B cell (primary cell): Measurements from ENCODE around the gene LCORL. TPM values are rescaled to one million over a fixed set of nuclear protein-coding genes. Genes with fewer than 3 reads are reported as not detected.

Experiments
- ATAC-seq: fragments of 200-7000 bp; cut with Tn5 transposase; one replicate; pipeline ENCODE4 v1.10.0; 2021; ENCODE audit warnings: low read depth, mild to moderate bottlenecking, moderate number of reproducible peaks, moderate library complexity
- CTCF ChIA-PET: fragments of 350-600 bp; sonication (Branson Sonifier 250); formaldehyde crosslinking; loops from one replicate; lab custom pipeline; 2021; ENCODE audit warnings: antibody characterized with exemption, inconsistent platforms; lab: Charles Lee
- POLR2A ChIA-PET: fragments of 350-600 bp; sonication (Branson Sonifier 250); formaldehyde crosslinking; loops from one replicate; lab custom pipeline; 2021; ENCODE audit warnings: antibody characterized with exemption; lab: Charles Lee
- DNase-seq: peaks from one replicate; pipeline ENCODE4 v3.0.0; 2013
- H2AFZ ChIP-seq: 2 replicates; pipeline ENCODE4 v1.6.1; 2012; ENCODE audit warnings: mild to moderate bottlenecking, low read depth, low read length; ENCODE audit not compliant: insufficient read depth, poor library complexity, severe bottlenecking
- H3K27ac ChIP-seq, 2 donors: 1 replicate in 1 of 2; 2 replicates in 1 of 2; pipeline ENCODE4 v1.5.1; 2012 to 2013; ENCODE audit warnings: low read length in 2 of 2, mild to moderate bottlenecking in 2 of 2, moderate library complexity in 1 of 2
- H3K27me3 ChIP-seq, 4 experiments: fragments of 200-600 bp in 1 of 4; sonication (generic) in 1 of 4; replicated peaks in 1 of 4; 1 replicate in 2 of 4; 2 replicates in 2 of 4; pipeline versions ENCODE4 v1.6.1 to v1.7.0; 2013 to 2016; ENCODE audit warnings: low read length in 3 of 4, mild to moderate bottlenecking in 2 of 4, mixed read lengths in 1 of 4, moderate library complexity in 1 of 4; ENCODE audit not compliant: insufficient read depth in 4 of 4, control insufficient read depth in 3 of 4; ENCODE audit errors: control extremely low read depth in 1 of 4
- H3K36me3 ChIP-seq, 2 experiments: replicated peaks in 1 of 2; 1 replicate in 1 of 2; 2 replicates in 1 of 2; pipeline versions ENCODE4 v1.6.1 to v1.7.1; 2013; ENCODE audit warnings: low read length in 1 of 2; ENCODE audit not compliant: insufficient read depth in 2 of 2, control insufficient read depth in 1 of 2; ENCODE audit errors: control extremely low read depth in 1 of 2, extremely low read depth in 1 of 2
- H3K4me1 ChIP-seq, 2 donors: fragments of 200-600 bp in 1 of 2; sonication (generic) in 1 of 2; 1 replicate in 1 of 2; 2 replicates in 1 of 2; pipeline versions ENCODE4 v1.5.1 to v1.6.1; 2013 to 2017; ENCODE audit warnings: low read length in 2 of 2; ENCODE audit not compliant: control insufficient read depth in 2 of 2, insufficient read depth in 2 of 2
- H3K4me2 ChIP-seq: replicated peaks from 2 replicates; pipeline ENCODE3; 2012; ENCODE audit warnings: mild to moderate bottlenecking, low read depth, low read length; ENCODE audit not compliant: poor library complexity, severe bottlenecking
- H3K4me3 ChIP-seq, 5 experiments: fragments of 200-600 bp in 1 of 5; sonication (generic) in 1 of 5; 1 replicate in 3 of 5; 2 replicates in 2 of 5; pipeline versions ENCODE4 v1.5.1 to v1.7.0; 2011 to 2016; ENCODE audit warnings: low read length in 4 of 5, mild to moderate bottlenecking in 4 of 5, low read depth in 2 of 5, control low read depth in 1 of 5, moderate library complexity in 1 of 5; ENCODE audit not compliant: insufficient read depth in 1 of 5; ENCODE audit errors: control extremely low read depth in 1 of 5, extremely low read depth in 1 of 5
- H3K79me2 ChIP-seq: fragments of 200-600 bp; sonication (generic); one replicate; pipeline ENCODE4 v1.6.0; 2016; ENCODE audit warnings: low read length; ENCODE audit not compliant: control insufficient read depth, insufficient read depth
- H3K9ac ChIP-seq: fragments of 200-600 bp; sonication (generic); 2 replicates; pipeline ENCODE4 v1.6.1; 2017; ENCODE audit warnings: mild to moderate bottlenecking, low read length, moderate library complexity
- H3K9me3 ChIP-seq, 3 donors: one replicate each; pipeline versions ENCODE4 v1.6.1 to v1.7.1; 2013; ENCODE audit warnings: low read length in 2 of 3; ENCODE audit not compliant: control insufficient read depth in 2 of 3, insufficient read depth in 1 of 3; ENCODE audit errors: control extremely low read depth in 1 of 3
- H4K20me1 ChIP-seq: 2 replicates; pipeline ENCODE4 v1.6.0; 2012; ENCODE audit warnings: mild to moderate bottlenecking, low read length; ENCODE audit not compliant: insufficient read depth, control insufficient read depth, poor library complexity, severe bottlenecking
- H3K27ac Mint-ChIP-seq: one replicate; pipeline ENCODE4 v1.8.0; 2021; ENCODE audit warnings: mixed read lengths
- H3K27me3 Mint-ChIP-seq: one replicate; pipeline ENCODE4 v1.8.0; 2021; ENCODE audit warnings: mixed read lengths
- H3K4me1 Mint-ChIP-seq: one replicate; pipeline ENCODE4 v1.8.0; 2021; ENCODE audit warnings: mixed read lengths
- H3K4me3 Mint-ChIP-seq: one replicate; pipeline ENCODE4 v1.8.0; 2021; ENCODE audit warnings: mixed read lengths
- H3K9me3 Mint-ChIP-seq: one replicate; pipeline ENCODE4 v1.8.0; 2022; ENCODE audit warnings: mixed read lengths; ENCODE audit not compliant: insufficient read depth
- EZH2 ChIP-seq: IDR thresholded peaks from 2 replicates; pipeline ENCODE4 v1.6.1; 2012; ENCODE audit warnings: borderline replicate concordance, low read depth, mild to moderate bottlenecking, moderate library complexity, low read length; ENCODE audit not compliant: insufficient read depth, poor library complexity, severe bottlenecking
- WGBS: methylation state at CpG from one replicate; pipeline ENCODE4 v1.1.5; 2013; ENCODE audit warnings: missing lambda C conversion rate; ENCODE audit not compliant: insufficient coverage; 5-methylcytosine and 5-hydroxymethylcytosine counted together
- intact Hi-C: fragments of 100-400 bp; cut with micrococcal nuclease; formaldehyde crosslinking; loops from one replicate; pipeline ENCODE4 v1.10.0; 2022
- polyA plus RNA-seq: library from polyadenylated mRNA; depleted of rRNA; stranded (reverse); fragments of >200 nt; gene quantifications from 2 replicates; pipeline ENCODE4 v1.2.3, GENCODE V29; 2012
- total RNA-seq, 2 donors: library from RNA; stranded (reverse); fragments of 120-200 nt in 1 of 2; gene quantifications; 1 replicate in 1 of 2; 2 replicates in 1 of 2; pipeline versions ENCODE4 v1.2.3 to v1.2.4, GENCODE V29; 2013 to 2022
- TF ChIP-seq, protein P1 (sequence below): fragments of 200-600 bp; IDR thresholded peaks from one replicate; pipeline ENCODE4 v1.8.0; 2022; ENCODE audit warnings: antibody characterized with exemption, mild to moderate bottlenecking

The LCORL gene
- total and polyA plus RNA-seq, 2 donors (not counting 1 experiment from before 2014, with no cell fraction given), result 1.2 to 31.3 TPM

DNA sequence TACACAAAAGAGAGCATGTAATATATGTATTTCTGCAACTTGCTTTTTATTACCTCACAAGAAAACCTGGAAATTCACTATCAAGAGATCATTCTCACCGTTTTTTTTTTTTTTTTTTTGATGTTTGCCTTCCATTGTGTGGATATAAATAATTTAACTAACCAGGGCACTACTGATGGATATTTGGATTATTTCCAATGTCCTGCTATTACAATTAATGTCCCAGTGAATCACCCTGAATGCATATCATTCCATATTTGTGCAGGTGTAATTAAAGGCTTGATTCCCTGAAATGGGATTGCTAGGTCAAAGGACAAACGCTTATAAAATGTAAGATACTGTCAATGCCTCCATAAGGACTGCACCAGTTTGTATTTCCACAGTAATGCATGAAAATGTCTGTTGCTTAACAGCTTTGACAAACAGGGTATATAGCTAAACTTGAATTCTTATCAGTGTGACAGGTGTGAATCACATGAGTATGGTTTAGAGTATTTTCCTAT is 123.0 kb downstream of the LCORL start:
- Histone ChIP-seq H3K4me3 (no peak overlapping the region), H2AFZ (no peak overlapping the region), H4K20me1 (no peaks in the 10 kb centered on the region), H3K4me2 (no peak overlapping the region), H3K27ac (no peak overlapping the region), H3K36me3 (peaks cover 0 to 1% of the 10 kb centered on the region in 2 experiments), H3K79me2 (no peaks in the 10 kb centered on the region), H3K9ac (no peak overlapping the region), H3K9me3 (no peaks in the 10 kb centered on the region), H3K4me1 (no peaks in the 10 kb centered on the region), H3K27me3 (no peaks in the 10 kb centered on the region)
- Mint-ChIP-seq H3K27me3 (no peaks in the 10 kb centered on the region), H3K9me3 (no peaks in the 10 kb centered on the region), H3K4me3 (no peak overlapping the region), H3K4me1 (no peaks in the 10 kb centered on the region), H3K27ac (no peak overlapping the region)
- DNase-seq (no peak), ATAC-seq (no peak)
- CTCF ChIA-PET, result no interaction called here
- TF ChIP-seq, protein P1, sequence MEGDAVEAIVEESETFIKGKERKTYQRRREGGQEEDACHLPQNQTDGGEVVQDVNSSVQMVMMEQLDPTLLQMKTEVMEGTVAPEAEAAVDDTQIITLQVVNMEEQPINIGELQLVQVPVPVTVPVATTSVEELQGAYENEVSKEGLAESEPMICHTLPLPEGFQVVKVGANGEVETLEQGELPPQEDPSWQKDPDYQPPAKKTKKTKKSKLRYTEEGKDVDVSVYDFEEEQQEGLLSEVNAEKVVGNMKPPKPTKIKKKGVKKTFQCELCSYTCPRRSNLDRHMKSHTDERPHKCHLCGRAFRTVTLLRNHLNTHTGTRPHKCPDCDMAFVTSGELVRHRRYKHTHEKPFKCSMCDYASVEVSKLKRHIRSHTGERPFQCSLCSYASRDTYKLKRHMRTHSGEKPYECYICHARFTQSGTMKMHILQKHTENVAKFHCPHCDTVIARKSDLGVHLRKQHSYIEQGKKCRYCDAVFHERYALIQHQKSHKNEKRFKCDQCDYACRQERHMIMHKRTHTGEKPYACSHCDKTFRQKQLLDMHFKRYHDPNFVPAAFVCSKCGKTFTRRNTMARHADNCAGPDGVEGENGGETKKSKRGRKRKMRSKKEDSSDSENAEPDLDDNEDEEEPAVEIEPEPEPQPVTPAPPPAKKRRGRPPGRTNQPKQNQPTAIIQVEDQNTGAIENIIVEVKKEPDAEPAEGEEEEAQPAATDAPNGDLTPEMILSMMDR, result no peak
- no peak for TF ChIP-seq EZH2
- intact Hi-C loops, result no loop called here
- 100% methylated on average over 1 of the region's 2 CpGs for WGBS
- POLR2A ChIA-PET, result no interaction called here

DNA sequence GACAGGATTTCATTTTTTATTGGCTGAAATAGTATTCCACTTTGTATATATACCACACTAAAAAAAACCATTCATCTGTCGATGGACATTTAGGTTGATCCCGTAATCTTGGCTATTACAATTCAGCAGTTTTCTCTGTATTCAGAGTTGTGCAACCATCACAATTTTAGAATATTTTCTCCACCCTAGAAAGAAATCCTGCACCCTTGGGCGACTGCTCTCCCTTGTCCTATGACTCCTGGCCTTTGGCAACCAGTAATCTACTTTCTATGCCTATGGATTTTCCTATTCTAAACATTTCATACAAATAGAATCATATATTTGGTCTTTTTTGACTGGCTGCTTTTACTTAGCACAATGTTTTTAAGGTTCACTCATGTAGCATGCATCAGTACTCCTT is 126.1 kb downstream of the LCORL start:
- H3K9me3 ChIP-seq, result no peaks in the 10 kb centered on the region
- intact Hi-C loops, result no loop called here
- no peak overlapping the region for H3K27ac Mint-ChIP-seq

More for the DNA sequence above, 126.1 kb downstream of the LCORL start:
- no peaks in the 10 kb centered on the region for H3K36me3 ChIP-seq
- H3K4me1 Mint-ChIP-seq, result no peaks in the 10 kb centered on the region
- ChIA-PET POLR2A (no interaction called here), CTCF (no interaction called here)
- TF ChIP-seq, protein P1, result no peak
- no peak for TF ChIP-seq EZH2
- no peaks in the 10 kb centered on the region for H4K20me1 ChIP-seq
- no peaks in the 10 kb centered on the region for H3K4me1 ChIP-seq
- no peak overlapping the region for H2AFZ ChIP-seq
- no peak overlapping the region for H3K4me3 ChIP-seq
- H3K27me3 Mint-ChIP-seq, result no peaks in the 10 kb centered on the region
- no peak for DNase-seq
- no peak overlapping the region for H3K4me3 Mint-ChIP-seq
- H3K9ac ChIP-seq, result no peak overlapping the region
- no peaks in the 10 kb centered on the region for H3K79me2 ChIP-seq
- no peak for ATAC-seq
- no peak overlapping the region for H3K27ac ChIP-seq
- no peak overlapping the region for H3K4me2 ChIP-seq
- no peaks in the 10 kb centered on the region for H3K27me3 ChIP-seq
- H3K9me3 Mint-ChIP-seq, result no peaks in the 10 kb centered on the region
- 94% methylated on average over 3 of the region's 3 CpGs for WGBS
